Measurements from ENCODE around the gene PSMD14.

Gene PSMD14

GRCh38 chr2:161419638-161420190 lies 111.5 kb downstream of the PSMD14 start:
- DNase-seq (ENCODE audit: low read depth): no peak

GRCh38 chr2:161420406-161421074 lies 112.3 kb downstream of the PSMD14 start:
- no peak for DNase-seq (ENCODE audit: low read depth)

- no peak for DNase-seq (ENCODE audit: low read depth)
These were observed 113.5 kb downstream of the PSMD14 start for GRCh38 chr2:161421686-161422085.

GRCh38 chr2:161422816-161423403 lies 114.7 kb downstream of the PSMD14 start:
- no peak for DNase-seq (ENCODE audit: low read depth)

GRCh38 chr2:161423421-161424393 lies 115.5 kb downstream of the PSMD14 start:
- DNase-seq (ENCODE audit: low read depth): no peak

- no peak for DNase-seq (ENCODE audit: low read depth)
These were observed 116.2 kb downstream of the PSMD14 start for GRCh38 chr2:161424394-161424769.

- DNase-seq (ENCODE audit: low read depth): no peak
These were observed 116.9 kb downstream of the PSMD14 start for GRCh38 chr2:161424891-161425727.

- no peak for DNase-seq (ENCODE audit: low read depth)
These were observed 117.7 kb downstream of the PSMD14 start for GRCh38 chr2:161425728-161426454.

GRCh38 chr2:161426455-161426921 lies 118.3 kb downstream of the PSMD14 start:
- no peak for DNase-seq (ENCODE audit: low read depth)

GRCh38 chr2:161426922-161427663 lies 118.9 kb downstream of the PSMD14 start:
- DNase-seq (ENCODE audit: low read depth): no peak

- DNase-seq (ENCODE audit: low read depth): no peak
These were observed 119.7 kb downstream of the PSMD14 start for GRCh38 chr2:161427664-161428587.

- DNase-seq (ENCODE audit: low read depth): no peak
These were observed 122.2 kb downstream of the PSMD14 start for GRCh38 chr2:161430386-161430785.

- no peak for DNase-seq (ENCODE audit: low read depth)
These were observed 123.9 kb downstream of the PSMD14 start for GRCh38 chr2:161432107-161432506.

GRCh38 chr2:161434118-161434517 lies 125.9 kb downstream of the PSMD14 start:
- DNase-seq (ENCODE audit: low read depth): no peak

GRCh38 chr2:161436411-161436810 lies 128.2 kb downstream of the PSMD14 start:
- no peak for DNase-seq (ENCODE audit: low read depth)

- DNase-seq (ENCODE audit: low read depth): no peak
These were observed 130.4 kb downstream of the PSMD14 start for GRCh38 chr2:161438598-161438997.

- DNase-seq (ENCODE audit: low read depth): no peak
These were observed 136.9 kb downstream of the PSMD14 start for GRCh38 chr2:161445097-161445496.

- DNase-seq (ENCODE audit: low read depth): no peak
These were observed 140.2 kb downstream of the PSMD14 start for GRCh38 chr2:161448431-161448830.
